Caco-2 (cell line): ENCODE results near the gene IGFLR1. TPM values are rescaled to one million over a fixed set of nuclear protein-coding genes. Genes with fewer than 3 reads are reported as not detected.

ENCODE experiments used
- BruUV-seq: library from RNA; stranded (reverse); fragments of 400-500 nt; replicated peaks from 2 replicates; lab custom pipeline; 2021; lab: Mats Ljungman, UMichigan
- CTCF ChIA-PET: fragments of 300-600 bp; sonication (Branson Sonifier 250); formaldehyde crosslinking; loops from one replicate; lab custom pipeline; 2022; ENCODE audit warnings: antibody characterized with exemption; lab: Charles Lee
- POLR2A ChIA-PET: fragments of 300-600 bp; sonication (Branson Sonifier 250); formaldehyde crosslinking; loops from one replicate; lab custom pipeline; 2022; ENCODE audit warnings: antibody characterized with exemption; lab: Charles Lee
- DNase-seq, 2 experiments: peaks; one replicate each; pipeline versions ENCODE4 v3.0.0 to v3.0.0-alpha.2; 2020 to 2022
- H3K27me3 ChIP-seq: replicated peaks from 2 replicates; pipeline ENCODE4 v1.6.0; 2011; ENCODE audit warnings: low read length; ENCODE audit not compliant: control insufficient read depth, insufficient read depth
- H3K36me3 ChIP-seq: 2 replicates; pipeline ENCODE4 v1.5.1; 2011; ENCODE audit warnings: low read length; ENCODE audit not compliant: control insufficient read depth, insufficient read depth
- H3K4me1 ChIP-seq: fragments of 250-450 bp; sonication (Bioruptor Pico); 2 replicates; pipeline ENCODE4 v1.5.1; 2020; ENCODE audit warnings: mild to moderate bottlenecking
- H3K4me3 ChIP-seq: 2 replicates; pipeline ENCODE4 v1.5.1; 2011; ENCODE audit warnings: low read depth, mild to moderate bottlenecking, control low read depth, low read length
- H3K9me3 ChIP-seq: fragments of 250-450 bp; sonication (Bioruptor Pico); 2 replicates; pipeline ENCODE4 v1.5.1; 2020; ENCODE audit warnings: mild to moderate bottlenecking, moderate library complexity
- H3K27ac Mint-ChIP-seq: one replicate; pipeline ENCODE4 v1.8.0; 2022; ENCODE audit warnings: mixed read lengths; ENCODE audit not compliant: unreplicated experiment
- H3K27me3 Mint-ChIP-seq: one replicate; pipeline ENCODE4 v1.8.0; 2022; ENCODE audit warnings: mixed read lengths; ENCODE audit not compliant: insufficient read depth, unreplicated experiment
- H3K36me3 Mint-ChIP-seq: one replicate; pipeline ENCODE4 v1.8.0; 2022; ENCODE audit warnings: mild to moderate bottlenecking, mixed read lengths; ENCODE audit not compliant: insufficient read depth, unreplicated experiment
- H3K4me1 Mint-ChIP-seq: one replicate; pipeline ENCODE4 v1.8.0; 2022; ENCODE audit warnings: low read depth, mixed read lengths; ENCODE audit not compliant: unreplicated experiment
- H3K4me3 Mint-ChIP-seq: one replicate; pipeline ENCODE4 v1.8.0; 2022; ENCODE audit warnings: mild to moderate bottlenecking, moderate library complexity, mixed read lengths; ENCODE audit not compliant: unreplicated experiment
- H3K9me3 Mint-ChIP-seq: one replicate; pipeline ENCODE4 v1.8.0; 2022; ENCODE audit warnings: mixed read lengths; ENCODE audit not compliant: unreplicated experiment
- intact Hi-C: fragments of 100-400 bp; cut with micrococcal nuclease; formaldehyde crosslinking; loops from one replicate; pipeline ENCODE4 v1.10.0; 2022; ENCODE audit not compliant: unreplicated experiment
- total RNA-seq: library from RNA; stranded (reverse); gene quantifications from 2 replicates; pipeline ENCODE4 v1.2.3, GENCODE V29; 2022
- TF ChIP-seq, protein P1 (sequence below), 2 experiments: fragments of 200-600 bp in 1 of 2; IDR thresholded peaks; 1 replicate in 1 of 2; 2 replicates in 1 of 2; pipeline versions ENCODE4 v1.5.1 to v1.8.0; 2011 to 2022; ENCODE audit warnings: antibody characterized with exemption in 1 of 2, control low read depth in 1 of 2, inconsistent platforms in 1 of 2, low read depth in 1 of 2, low read length in 1 of 2, mild to moderate bottlenecking in 1 of 2, moderate library complexity in 1 of 2; ENCODE audit not compliant: insufficient read depth in 1 of 2, severe bottlenecking in 1 of 2, unreplicated experiment in 1 of 2

The IGFLR1 gene
- total RNA-seq, 1 experiment from 2014 or later: 11.3 TPM

DNA sequence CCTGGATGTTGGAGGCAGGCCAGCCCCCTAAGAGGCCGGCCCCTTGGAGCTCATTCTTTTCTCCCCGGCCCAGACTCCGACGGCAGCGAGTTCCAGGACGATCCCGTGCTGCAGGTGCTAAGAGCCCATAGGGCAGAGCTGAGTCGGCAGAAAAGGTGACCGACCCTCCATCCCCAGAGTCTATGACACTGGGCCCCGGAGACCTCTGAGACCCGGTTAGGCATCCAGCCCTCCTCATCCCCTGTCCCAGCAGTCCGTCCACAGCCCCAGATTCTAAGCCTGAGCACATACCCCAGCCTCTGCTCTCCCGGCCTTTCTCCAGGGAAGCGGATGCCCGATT, 25.8 kb upstream of the IGFLR1 start:
- H3K4me1 Mint-ChIP-seq: no peaks in the 10 kb centered on the region
- no peaks in the 10 kb centered on the region for H3K4me1 ChIP-seq
- no peak for DNase-seq
- no peak overlapping the region for H3K4me3 Mint-ChIP-seq
- ChIA-PET CTCF (no interaction called here), POLR2A (no interaction called here)
- no peaks in the 10 kb centered on the region for H3K9me3 Mint-ChIP-seq
- H3K9me3 ChIP-seq: no peaks in the 10 kb centered on the region
- no peaks in the 10 kb centered on the region for H3K27me3 ChIP-seq
- no peaks in the 10 kb centered on the region; the same call in 1 of the 2 replicates for H3K36me3 ChIP-seq
- intact Hi-C loops: no loop called here
- BruUV-seq: no TSS peak
- TF ChIP-seq, protein P1, sequence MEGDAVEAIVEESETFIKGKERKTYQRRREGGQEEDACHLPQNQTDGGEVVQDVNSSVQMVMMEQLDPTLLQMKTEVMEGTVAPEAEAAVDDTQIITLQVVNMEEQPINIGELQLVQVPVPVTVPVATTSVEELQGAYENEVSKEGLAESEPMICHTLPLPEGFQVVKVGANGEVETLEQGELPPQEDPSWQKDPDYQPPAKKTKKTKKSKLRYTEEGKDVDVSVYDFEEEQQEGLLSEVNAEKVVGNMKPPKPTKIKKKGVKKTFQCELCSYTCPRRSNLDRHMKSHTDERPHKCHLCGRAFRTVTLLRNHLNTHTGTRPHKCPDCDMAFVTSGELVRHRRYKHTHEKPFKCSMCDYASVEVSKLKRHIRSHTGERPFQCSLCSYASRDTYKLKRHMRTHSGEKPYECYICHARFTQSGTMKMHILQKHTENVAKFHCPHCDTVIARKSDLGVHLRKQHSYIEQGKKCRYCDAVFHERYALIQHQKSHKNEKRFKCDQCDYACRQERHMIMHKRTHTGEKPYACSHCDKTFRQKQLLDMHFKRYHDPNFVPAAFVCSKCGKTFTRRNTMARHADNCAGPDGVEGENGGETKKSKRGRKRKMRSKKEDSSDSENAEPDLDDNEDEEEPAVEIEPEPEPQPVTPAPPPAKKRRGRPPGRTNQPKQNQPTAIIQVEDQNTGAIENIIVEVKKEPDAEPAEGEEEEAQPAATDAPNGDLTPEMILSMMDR (IDR thresholded peaks at IDR 0.05; ENCODE audit: insufficient read depth in 1 of 2, low read depth in 1 of 2, low read length in 1 of 2, severe bottlenecking in 1 of 2, unreplicated experiment in 1 of 2): no peak
- H3K27me3 Mint-ChIP-seq: peaks cover 2% of the 10 kb centered on the region
- H3K4me3 ChIP-seq: no peak overlapping the region
- H3K27ac Mint-ChIP-seq: no peak overlapping the region
- H3K36me3 Mint-ChIP-seq: no peaks in the 10 kb centered on the region

DNA sequence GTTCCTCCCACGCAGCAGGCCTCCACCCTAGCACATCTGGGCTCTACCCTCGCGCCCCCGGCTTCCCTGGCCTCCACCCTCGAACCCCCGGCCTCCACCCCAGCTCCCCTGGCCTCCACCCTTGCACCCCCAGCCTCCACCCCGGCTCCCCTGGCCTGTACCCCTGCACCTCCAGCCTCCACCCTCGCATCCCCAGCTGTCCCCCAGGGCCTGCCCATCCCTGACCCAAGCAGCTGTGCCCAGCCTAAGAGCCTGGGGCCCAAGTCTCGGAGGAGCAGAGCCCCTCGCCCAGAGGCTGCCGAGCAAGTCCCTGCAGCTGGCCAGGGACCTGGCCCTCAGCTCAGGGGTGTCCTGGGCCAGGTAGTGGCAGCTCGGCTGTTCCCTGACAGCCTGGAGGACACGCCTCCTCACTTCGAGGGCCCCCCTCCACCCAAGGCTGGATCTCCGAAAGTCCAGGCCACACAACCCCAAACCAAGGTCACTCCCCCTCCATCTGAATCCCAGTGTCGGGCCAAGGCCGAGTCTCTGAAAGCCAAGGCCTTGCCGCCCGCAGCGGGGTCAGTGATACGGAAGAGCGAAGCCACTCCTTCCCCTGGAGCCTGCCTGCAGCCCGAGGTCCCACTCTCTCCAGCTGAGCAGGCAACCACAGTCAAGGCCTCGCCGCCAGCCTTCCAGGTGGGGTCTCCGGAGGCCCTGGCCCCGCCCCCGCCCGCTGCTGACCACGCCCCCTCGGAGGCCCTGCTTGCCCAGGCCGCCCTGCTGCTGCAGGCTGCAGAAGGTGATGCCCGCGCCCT, 25.2 kb upstream of the IGFLR1 start:
- BruUV-seq: no TSS peak
- no peaks in the 10 kb centered on the region for H3K27me3 ChIP-seq
- H3K4me1 ChIP-seq: no peaks in the 10 kb centered on the region
- Mint-ChIP-seq H3K4me3 (no peak overlapping the region), H3K36me3 (no peaks in the 10 kb centered on the region), H3K9me3 (no peaks in the 10 kb centered on the region), H3K4me1 (no peaks in the 10 kb centered on the region), H3K27me3 (peaks cover 2% of the 10 kb centered on the region), H3K27ac (no peak overlapping the region)
- no peaks in the 10 kb centered on the region; the same call in 1 of the 2 replicates for H3K36me3 ChIP-seq
- ChIA-PET CTCF (no interaction called here), POLR2A (no interaction called here)
- H3K9me3 ChIP-seq: no peaks in the 10 kb centered on the region
- peak in 1 of 2 experiments; percentile 37 for DNase-seq
- intact Hi-C loops: no loop called here
- TF ChIP-seq, protein P1 (IDR thresholded peaks at IDR 0.05; ENCODE audit: insufficient read depth in 1 of 2, low read depth in 1 of 2, low read length in 1 of 2, severe bottlenecking in 1 of 2, unreplicated experiment in 1 of 2): no peak
- H3K4me3 ChIP-seq: no peak overlapping the region

DNA sequence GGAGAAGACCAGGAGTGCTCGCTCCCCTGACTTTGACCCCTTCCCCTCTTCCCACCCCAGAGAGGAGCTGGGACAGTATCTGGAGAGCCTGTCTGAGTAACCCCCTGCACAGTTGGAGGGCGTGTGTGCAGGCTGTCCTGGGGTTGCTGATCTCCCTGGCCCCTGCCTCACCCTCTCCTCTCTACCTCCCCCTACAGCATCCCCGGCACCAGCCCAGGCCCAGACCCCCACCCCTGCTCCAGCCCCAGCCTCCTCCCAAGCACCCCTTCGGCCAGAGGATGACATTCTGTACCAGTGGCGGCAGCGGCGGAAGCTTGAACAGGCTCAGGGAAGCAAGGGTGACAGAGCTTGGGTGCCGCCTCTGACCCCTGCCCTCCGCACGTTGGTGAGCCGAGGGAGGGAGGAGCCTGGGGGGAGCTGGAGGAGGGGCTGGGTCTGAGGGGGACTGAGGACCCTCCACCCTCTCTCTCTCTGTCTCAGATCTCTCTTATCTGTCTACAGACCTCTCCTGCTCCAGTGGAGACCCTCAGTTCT, 24.4 kb upstream of the IGFLR1 start:
- H3K4me1 Mint-ChIP-seq: no peaks in the 10 kb centered on the region
- H3K36me3 Mint-ChIP-seq: peaks cover 8% of the 10 kb centered on the region
- Histone ChIP-seq H3K4me3 (no peak overlapping the region), H3K27me3 (no peaks in the 10 kb centered on the region), H3K9me3 (no peaks in the 10 kb centered on the region), H3K36me3 (no peaks in the 10 kb centered on the region; the same call in none of the 2 replicates), H3K4me1 (no peaks in the 10 kb centered on the region)
- no peak overlapping the region for H3K4me3 Mint-ChIP-seq
- peaks cover 2% of the 10 kb centered on the region for H3K27me3 Mint-ChIP-seq
- no TSS peak for BruUV-seq
- DNase-seq: no peak
- TF ChIP-seq, protein P1 (IDR thresholded peaks at IDR 0.05; ENCODE audit: insufficient read depth in 1 of 2, low read depth in 1 of 2, low read length in 1 of 2, severe bottlenecking in 1 of 2, unreplicated experiment in 1 of 2): no peak
- H3K27ac Mint-ChIP-seq: no peak overlapping the region
- no peaks in the 10 kb centered on the region for H3K9me3 Mint-ChIP-seq
- CTCF ChIA-PET: no interaction called here
- intact Hi-C loops: no loop called here
- POLR2A ChIA-PET: no interaction called here
